Activated CD4-positive, alpha-beta T cell treated with anti-CD3 and anti-CD28 coated beads for 1 hour (primary cell): ENCODE results near the gene MSI2.
A peak's percentile ranks its signal among the peaks of the same experiment; 100 is the strongest.
"Not testable (repeated sequence)": the region's sequence is repeated elsewhere in the genome, so short reads cannot be mapped to it uniquely, and the experiment has no call there.

ENCODE experiments used
- DNase-seq: peaks from one replicate; pipeline ENCODE4 v3.0.0-alpha.2; 2020

MSI2 gene

DNA sequence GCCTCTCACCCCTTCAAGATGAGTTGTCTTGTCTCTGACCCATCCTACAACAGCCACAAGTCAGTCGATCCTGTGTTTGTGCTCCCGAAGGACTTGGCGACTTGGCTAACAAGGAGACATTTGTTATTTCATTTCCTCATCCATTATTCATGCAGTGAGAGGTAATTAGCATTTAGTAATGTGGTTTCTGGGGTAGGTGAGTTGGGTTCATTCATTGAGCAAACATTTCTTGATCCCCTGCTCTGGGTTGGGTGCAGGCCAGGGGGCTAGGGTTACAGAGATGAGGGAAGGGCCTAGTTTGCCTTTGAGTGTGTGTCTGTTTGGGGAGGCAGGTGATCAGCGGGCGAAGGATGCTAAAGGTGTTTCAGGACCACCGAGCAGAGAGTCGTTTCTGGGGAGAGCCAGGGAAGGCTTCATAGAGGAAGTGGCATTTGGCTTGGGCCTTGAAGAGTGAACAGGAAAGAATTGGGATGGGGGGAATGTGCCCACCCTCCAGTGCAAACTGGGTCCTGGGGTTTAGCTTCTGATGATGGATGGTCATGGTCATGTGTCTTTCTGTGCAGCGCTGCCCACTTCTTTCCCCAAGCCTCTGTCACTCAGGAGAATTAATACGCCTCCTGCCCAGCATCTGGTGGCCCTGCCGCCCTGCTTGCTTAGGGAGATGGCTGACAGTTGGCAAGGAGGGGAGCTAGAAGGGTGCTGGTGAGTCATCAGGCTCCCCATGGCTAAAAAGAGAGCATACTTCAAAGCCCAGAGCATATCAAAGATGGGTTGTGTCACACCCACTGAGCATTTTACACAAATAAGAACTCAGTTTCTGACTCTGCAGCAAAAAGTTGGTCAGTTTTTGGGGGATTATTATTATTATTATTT lies 38.5 kb downstream of the MSI2 start:
- DNase-seq, result peak; percentile 39

DNA sequence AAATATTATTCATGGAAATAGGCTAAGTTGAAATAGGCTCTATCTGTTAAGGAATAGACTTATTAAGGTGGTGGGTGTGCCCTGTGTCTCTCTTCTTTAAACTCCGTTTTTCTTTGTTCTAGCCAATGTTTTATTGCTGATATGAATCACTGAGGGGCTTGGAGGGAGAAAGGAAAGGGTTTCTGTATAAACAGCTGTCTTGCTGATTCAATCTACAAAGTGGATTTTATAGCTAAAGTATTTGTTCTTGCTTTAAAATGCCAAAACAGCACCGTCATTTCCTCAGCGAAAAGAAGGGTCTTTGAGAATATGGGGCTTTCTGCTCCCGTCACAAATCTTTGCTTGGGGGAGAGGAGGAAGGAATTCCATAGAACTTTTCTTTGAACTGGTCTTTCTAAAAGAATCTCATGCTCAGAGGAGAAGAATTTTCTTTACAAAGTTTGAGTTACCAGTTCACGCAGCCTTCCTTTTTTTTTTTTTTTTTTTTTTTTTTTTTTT lies 39.3 kb downstream of the MSI2 start:
- DNase-seq, result no peak

DNA sequence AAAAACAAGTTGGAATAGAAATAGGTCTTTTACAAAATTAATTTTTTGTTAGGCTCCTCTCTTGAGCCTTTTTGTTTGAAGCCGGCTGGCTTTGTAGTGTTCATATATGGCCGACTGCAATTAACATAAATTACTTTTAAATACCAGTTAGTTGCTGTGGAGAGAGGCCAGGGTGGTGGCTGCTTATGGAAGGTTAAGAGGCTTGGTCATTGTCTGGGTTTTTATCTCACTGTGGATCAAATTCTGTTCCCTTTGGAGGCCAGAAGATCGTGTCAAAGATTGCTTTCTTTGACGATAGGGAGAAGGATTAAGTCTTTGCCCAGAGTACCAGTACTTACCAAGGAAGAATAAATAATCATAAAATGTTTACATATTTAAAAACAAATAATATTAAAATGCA lies 39.9 kb downstream of the MSI2 start:
- DNase-seq, result no peak

DNA sequence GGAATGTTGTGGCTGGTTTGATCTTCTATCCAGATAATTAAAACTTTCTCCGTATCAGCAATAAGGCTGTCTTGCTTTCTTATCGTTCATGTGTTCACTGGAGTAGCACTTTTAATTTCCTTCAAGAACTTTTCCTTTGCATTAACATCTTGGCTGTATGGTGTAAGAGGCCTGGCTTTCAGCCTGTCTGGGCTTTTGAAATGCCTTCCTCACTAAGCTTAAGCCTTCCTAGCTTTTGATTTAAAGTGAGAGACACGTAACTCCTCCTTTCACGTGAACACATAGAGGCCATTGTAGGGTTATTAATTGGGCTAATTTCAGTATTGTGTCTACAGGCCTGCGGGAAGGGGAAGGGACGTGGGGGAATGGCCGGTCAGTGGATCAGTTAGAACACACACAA lies 42.9 kb downstream of the MSI2 start:
- DNase-seq, result no peak

DNA sequence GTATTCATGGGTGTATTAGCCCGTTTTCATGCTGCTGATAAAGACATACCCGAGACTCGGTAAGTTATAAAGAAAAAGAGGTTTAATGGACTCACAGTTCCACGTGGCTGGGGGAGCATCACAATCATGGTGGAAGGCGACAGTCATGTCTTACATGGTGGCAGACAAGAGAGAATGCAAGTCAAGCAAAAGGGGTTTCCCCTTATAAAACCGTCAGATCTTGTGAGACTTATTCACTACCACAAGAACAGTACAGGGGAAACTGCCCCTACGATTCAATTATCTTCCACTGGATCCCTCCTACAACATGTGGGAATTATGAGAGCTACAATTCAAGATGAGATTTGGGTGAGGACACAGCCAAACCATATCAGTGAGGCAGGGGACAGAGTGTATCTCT lies 44.3 kb downstream of the MSI2 start:
- not testable (repeated sequence) for DNase-seq

DNA sequence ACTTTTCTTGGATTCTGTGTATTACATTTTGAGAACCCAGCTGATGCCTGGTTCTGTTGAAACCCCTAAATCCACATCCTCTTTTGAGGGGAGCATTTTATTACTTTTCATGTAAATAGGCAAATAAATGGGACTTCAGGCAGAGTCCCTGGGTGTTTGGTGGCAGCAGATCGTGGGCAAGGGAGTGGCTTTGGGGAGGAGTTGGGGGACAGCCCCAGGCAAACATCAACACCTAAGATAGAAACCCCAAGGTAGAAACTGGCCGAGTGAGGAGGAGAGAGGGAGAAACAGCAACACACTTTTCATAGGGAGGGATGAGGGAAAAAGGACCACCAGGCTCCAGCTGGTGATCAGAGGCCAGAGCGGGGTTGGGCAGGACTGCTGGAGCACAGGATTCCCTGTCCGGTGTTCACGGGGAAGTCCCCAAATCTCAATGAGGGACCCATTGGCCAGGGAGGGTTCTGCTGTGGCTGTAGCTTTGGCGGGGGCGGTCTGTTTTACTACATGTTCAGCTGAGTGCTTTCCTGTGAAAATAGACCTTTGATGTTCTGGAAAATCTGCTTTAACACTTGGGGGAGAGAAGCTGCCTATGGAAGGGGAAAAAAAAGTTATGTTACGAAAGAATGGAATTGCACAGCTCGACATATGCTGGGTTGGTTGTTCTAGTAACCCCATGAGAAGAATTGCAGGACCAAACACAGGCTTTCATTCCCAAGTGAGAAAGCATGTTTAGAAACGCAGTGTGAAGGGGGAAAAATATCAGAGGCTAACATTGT lies 46.6 kb downstream of the MSI2 start:
- DNase-seq, result no peak

DNA sequence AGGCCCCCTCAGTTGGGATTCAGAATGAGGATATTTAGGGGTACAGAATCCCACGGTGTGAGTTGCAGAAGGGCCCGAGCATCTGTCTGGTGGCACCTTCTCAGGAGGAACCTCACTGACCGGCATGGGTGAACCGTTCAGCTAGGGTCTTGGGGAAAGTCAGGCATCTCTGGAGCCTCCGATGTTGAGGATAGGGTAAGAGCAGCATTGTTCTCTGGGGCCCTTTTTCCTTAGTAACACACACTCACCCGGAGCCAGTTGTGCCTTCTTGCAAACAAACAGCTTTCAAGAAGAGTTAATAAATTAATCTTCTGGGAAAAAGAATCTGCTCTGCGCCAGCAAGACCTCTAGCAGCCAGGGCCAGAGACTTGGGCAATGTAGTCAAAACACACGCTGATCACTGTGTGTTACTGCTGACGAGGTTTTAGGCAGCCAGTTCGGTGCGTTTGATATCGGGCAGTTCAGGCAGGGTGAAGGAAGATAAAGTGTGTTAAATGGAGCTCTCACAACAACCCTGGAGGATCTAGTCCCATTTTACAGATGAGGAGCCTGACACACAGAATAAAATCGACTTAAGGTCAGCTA lies 48.9 kb downstream of the MSI2 start:
- no peak for DNase-seq

DNA sequence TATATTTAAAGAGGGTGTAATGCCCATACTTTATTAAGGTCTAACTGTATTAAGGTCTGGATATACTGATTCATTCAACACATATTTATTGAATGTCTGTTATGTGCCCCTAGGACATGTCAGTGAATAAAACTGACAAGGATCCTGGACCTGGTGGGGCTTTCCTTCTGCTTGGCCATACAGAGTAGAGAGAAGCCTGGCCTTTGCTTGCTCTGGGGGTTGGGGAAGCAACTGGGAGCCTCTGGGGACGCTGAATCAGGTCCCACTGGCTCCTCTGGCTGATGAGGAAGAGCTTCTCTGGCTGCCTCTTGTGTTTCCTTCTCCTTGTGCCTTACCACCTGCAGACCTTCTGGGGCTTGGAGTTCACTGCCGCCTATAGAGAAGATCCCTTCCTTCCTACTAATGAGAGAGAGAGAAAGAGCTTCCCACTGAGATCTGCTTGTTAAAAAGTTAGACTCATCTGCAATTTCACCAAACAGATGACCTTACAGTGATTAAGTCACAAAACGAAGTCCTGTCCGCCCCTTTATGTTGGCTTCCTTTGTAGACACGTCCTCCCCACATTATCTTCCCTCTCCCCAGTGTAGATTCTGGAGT lies 49.7 kb downstream of the MSI2 start:
- DNase-seq, result no peak

DNA sequence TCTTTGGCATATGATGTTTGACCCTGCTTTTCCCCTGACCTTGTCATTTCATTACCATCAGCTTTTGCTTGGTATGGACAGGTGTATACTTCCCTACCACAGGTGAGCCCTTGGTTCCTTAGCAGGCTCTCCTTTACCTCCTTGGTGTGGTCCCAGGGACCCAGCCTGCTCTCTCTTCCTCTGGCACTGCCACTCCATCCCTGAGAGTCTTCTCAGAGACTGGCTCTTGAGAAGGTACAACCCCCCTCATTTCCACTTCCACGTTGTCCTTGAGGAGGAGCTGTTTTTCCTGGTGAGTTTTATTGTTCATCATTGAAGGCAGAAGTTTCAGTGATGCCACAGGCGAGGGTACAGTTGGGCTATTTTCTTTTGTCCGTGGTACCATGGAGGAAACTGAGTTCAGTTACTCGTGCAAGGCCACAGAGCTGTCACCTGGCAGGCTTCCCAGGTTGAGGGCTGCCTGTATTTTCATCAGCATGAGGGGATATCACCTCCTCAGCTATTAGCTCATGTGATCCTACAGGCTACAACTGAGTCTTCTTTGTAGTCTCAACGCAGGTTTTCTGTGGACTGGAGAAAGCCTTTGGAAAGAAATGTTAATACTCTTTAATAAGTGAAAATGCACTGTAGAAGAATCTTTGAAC lies 52.3 kb downstream of the MSI2 start:
- DNase-seq, result no peak

DNA sequence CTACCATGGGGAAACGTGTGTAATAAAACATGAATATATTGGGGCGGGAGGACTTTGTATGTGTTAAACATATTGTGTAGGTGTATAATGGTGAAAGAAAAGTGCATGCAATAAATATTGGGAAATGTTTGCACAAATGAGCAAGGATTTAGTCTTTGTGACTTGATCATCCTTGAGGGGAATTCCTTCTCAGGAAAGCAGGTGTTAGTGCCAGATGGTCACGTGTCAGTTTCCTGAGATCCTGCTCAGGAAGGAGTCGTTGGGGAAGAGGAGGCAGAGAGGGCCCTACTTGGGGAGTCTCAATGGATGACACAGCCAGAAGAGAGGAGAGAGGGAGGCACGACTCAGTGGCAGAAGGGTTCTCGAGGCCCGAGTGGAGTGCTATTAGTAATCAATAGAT lies 53.2 kb downstream of the MSI2 start:
- DNase-seq, result no peak

DNA sequence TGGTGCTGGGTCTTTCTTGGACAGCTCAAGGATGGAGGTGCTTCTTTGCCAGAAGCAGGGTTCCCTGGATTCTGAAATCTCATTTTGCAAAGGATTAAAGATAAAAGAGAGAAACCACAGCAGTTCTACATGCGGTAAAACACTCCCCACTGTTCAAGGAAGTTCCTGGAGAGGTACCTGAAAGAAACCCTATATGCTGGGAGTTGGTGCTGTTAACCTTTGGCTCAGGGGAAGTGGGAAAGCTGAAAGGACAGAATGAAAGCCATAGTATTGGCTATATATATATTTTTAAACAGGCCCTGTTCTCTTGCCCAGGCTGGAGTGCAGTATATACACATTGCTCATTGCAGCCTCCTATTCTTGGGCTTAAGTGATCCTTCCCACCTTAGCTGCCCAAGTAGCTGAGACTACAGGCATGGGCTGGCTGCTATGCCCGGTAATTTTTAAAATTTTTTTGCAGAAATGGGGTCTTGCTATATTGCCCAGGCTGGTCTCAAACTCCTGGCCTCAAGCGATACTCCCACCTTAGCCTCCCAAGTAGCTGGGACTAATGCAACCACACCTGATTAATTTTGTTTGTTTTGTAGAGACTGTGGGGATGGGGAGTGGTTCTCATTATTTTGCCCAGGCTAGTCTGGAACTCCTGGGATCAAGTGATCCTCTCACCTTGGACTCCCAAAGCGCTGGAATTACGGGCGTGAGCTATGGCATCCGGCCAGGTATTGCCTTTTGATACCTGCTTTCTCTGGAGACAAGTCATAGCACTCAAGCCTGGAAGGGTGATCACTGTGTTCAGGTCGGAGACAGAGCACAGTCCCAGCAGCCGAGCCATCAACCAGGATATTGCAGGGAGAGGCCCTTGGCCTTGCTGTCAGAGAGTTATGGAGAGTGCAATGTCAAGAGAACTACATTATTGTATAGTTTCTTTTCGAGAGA lies 55.2 kb downstream of the MSI2 start:
- DNase-seq, result no peak

DNA sequence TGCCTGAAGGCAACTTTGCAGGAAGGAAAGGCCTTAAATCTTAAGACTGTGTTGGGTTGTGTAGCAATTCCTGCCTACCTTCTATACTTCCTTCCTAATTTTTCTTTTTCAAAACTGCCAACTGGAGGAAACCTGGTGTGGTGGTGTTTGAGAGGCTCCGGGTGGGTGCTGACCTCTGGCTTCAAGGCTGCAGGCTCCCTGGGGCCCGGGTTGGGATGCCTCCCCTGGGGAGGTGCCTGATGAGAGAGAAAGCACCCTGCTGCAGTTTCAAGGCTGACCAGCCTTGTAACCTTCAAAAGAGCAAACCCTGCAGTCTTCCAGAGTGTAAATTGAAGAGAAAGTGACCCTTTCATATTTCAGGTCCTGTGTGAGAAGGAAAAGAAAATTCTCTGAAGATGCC lies 55.9 kb downstream of the MSI2 start:
- no peak for DNase-seq

DNA sequence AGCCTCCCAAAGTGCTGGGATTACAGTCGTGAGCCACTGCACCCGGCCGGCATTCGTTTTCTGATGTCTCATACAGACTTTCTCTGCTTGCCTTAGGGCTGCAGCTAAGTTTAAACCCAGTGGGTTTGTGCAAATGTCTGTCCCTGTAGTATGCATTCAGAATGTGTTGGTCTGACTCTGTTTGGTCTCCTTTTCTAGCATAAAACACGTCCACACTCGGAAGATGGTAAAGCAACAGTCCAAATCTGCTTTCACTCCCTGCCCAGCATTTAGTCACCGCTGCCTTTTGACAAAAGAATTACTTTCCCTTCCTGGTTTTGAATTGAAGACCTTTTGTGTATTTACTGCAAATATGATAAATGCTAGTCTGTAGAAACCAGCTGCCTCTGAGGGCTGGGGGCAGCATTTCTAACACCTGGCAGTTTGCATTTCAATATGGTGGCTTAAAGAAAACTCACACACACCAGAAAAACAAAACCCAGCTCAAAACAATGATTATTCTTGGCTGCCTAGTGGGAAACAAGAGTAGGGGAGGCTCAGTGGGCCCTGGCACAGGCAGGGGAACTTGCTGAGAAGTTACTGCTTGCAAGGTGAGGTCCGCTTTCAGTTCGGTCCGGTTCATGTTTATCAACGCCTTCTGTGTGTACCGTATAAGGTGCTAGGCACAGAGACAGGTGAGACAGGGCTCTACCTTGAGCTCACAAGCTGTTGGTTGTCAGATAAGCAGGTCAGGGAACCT lies 56.9 kb downstream of the MSI2 start:
- DNase-seq, result no peak

DNA sequence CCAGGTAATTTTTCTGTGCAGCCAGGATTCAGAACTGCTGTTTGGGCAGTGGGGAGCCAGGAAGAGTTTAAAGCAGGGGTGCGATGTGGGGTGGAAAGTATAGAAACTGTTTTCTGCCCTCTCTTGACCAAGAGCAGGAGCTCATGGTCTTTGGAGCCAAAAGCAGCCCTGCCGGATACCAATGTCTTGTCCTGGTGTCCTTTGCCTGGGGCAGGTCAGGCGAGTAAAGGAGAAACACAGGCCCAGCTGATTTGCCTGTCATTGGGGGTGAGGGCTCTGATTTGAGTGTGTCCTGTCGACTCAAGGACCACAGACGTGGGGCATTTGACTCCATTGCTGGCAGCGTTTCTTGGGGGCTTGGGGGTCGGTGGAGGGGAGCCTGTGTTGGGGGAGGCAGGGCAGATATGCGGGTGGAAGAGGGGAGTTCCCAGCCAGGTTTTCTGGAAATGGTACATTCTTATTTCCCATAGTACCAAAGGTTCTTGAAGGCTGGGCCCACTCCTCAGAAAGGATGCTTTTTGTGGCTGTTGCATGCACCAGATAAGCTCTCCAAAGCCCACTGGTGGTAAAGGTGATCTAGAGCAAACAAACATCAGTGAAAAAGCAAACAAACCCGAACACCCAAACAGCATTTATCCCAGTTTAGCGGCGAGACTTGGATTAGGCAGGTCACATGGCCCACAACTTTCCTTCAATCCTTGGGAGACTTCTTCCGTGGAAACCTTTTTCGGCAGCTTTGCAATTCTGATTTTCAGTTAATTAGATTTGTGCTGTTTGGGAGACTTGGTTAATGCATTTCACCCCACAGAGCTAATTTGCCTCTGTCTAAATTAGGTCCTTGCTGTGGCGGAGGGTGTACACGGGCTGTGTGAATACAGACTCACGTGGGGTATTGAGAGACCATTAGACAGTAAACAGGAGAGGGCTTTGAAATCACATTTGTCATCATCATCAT lies 59.0 kb downstream of the MSI2 start:
- DNase-seq, result no peak

DNA sequence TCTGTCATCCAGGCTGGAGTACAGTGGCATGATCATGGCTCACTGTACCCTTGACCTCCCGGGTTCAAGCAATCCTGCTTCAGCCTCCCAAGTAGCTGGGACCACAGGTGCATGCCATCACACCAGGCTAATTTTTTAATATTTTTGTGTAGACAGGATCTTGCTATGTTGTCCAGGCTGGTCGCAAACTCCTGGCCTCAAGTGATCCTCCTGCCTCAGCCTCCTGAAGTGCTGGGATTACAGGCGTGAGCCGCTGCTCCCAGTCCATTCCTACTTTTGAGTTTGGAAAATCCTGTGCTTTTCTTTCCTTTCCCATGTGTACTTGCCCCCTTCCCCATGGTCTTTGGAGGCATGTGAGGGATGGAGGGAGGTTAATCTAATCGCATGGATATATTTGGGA lies 60.0 kb downstream of the MSI2 start:
- no peak for DNase-seq

DNA sequence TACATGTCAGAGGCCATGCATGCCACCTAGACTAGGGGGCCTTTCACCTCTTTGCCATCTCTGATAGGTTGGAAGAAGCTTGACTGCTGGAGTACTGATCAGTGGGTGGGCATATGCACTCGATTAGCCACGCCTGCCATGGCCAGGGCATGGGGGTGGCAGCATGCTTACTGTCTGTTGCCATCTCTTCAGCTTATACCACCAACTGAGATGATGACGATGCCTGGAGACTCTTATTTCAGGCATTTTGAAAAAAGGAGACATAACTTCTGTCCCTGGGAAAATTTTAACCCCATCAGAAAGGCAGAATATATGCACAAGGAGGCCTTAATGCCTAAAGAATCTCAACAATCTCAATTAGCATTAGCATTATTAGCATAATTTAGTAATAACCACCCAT lies 60.8 kb downstream of the MSI2 start:
- no peak for DNase-seq

DNA sequence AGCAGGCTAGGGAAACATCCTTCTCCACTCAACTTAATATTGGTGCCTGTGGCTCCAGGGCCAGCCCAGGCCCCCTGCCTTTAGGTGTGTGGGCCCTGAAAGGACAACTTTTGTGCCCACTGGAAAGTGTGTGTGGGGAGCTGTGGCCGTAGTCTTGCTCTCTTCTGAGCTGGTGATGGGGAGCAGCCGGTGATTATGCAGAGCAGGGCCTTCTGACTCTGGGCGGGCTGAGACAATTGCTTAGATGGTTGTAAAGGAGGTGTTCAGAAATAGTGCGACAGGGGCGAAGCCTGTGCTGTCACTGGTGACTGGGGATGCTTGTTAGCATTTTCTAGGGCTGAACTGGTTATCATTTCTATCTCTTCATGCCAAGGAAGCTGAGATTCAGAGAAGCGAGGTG lies 62.6 kb downstream of the MSI2 start:
- DNase-seq, result no peak

DNA sequence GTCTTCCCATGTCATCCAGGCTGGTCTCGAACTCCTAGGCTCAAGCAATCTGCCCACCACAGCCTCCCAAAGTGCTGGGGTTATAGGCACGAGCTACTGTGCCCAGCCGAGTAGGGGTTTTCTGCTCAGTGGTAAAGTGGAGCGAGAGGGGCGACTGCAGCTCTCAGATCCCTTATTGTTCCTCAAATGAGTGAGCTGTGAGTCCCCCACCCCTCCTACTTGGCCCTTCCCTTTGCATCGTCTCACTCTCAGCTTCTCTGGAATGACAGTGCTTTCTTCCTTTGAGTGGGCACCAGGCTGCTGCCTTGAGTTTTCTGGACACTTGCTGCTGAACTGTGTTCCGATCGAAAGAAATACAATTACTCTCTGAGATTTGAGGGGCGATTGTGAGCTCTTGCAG lies 63.5 kb downstream of the MSI2 start:
- no peak for DNase-seq

DNA sequence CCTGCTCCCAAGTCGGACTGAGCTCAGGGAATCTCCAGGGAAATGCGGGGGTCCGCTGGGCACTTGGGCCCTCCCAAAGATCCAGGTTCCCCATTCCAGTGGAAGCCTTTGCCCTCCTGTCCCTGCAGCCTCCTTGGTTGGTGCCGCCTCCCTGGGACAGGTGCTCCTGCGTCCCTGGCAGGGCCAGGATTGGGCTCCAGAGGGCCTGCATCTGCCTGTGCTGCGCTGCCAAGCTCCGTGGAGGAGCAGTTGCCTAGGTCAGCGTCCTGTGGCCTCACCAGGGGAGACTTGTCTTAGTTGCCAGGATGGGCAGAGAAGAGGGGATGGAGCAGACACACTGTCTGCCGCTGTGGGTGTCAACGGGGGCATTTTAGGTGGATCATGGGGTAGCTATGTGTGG lies 67.1 kb downstream of the MSI2 start:
- DNase-seq, result no peak

DNA sequence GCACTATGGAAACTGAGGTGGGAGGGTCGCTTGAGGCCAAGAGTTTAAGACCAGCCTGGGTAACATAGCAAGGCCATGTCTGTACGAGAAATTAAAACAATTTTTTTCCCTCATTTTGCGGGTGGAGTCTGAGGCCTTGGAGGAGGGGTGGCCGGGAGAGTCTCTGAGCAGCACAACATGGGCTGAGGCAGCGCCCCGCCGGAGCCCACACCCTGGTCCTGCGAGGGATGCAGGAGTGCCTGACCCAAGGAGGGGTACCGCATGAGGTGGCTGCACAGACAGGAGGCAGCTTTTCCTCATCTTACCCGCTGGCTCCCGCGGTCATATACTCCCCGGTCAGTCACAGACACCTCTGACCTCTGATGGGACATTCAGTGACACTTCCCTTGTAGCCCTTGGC lies 67.7 kb downstream of the MSI2 start:
- no peak for DNase-seq
